Measurements from ENCODE around the gene MARCHF2.
A peak's percentile ranks its signal among the peaks of the same experiment; 100 is the strongest.

The MARCHF2 gene

DNA sequence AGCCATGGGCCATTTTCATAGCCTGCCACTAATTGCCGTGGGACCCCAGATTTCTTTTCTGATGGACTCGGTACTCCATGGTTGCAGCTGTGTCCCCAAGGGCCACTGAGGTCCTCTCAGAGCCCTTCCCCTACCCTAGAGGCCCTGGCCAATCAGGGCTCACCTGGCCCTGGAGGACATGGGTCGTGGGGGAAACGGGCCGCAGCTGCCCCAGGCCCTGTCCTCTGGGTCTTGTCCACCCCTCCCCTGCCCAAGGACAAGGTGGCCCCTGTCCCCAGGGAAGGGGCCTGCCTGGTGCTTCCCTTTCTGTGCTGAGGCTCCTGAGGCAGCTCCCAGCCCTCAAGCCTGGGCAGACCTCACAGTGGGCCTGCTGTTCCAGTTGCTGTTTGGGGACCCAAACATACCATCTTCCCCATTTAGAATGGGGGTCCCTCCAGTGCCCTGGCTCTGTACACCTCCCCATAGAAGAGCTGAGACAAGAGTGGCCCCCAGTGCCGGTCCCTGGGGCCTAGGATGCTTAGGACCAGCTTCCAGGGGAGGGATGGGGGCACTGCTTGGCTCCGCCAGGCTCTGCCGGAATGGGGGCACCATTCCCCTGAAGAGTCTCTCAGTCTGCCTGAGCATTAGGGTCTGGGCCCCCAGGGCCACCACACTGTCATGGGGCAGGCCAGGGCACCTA, 19.8 kb upstream of the MARCHF2 start:
- TF ChIP-seq SP1 (IDR thresholded peaks at IDR 0.05) (no peak), ELF4 (IDR thresholded peaks at IDR 0.05) (no peak), ARNT (IDR thresholded peaks at IDR 0.05) (no peak), BHLHE40 (IDR thresholded peaks at IDR 0.05; ENCODE audit: borderline replicate concordance) (no peak), FOXA1 (IDR thresholded peaks at IDR 0.05) (no peak), FOXK2 (IDR thresholded peaks at IDR 0.05) (no peak), L3MBTL2 (conservative IDR thresholded peaks at IDR 0.05) (no peak), LEF1 (IDR thresholded peaks at IDR 0.05; ENCODE audit: borderline replicate concordance) (no peak), NFRKB (IDR thresholded peaks at IDR 0.05) (no peak)
- POLR2A ChIA-PET, result no interaction called here
- no peak for DNase-seq (ENCODE audit: extremely low spot score)
- CTCF ChIA-PET, result no interaction called here

DNA sequence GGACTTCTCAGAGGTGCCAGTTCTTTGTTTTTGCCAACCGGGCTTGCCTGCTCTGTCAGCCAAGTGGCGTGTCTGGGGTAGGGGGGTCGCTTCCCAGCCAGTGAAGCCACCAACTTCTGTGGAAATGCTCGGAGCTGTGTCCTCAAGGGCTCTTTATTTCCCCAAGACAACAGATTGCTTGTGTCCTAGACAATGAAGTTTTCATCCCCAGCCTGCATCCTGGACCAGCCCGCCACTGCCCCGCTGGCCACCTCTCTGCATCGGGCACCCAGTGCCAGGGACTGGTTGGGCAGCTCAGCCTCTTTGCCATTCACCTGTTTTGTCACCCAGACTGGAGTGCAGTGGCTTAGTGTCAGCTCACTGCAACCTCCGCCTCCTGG, 19.2 kb upstream of the MARCHF2 start:
- TF ChIP-seq, protein P1, sequence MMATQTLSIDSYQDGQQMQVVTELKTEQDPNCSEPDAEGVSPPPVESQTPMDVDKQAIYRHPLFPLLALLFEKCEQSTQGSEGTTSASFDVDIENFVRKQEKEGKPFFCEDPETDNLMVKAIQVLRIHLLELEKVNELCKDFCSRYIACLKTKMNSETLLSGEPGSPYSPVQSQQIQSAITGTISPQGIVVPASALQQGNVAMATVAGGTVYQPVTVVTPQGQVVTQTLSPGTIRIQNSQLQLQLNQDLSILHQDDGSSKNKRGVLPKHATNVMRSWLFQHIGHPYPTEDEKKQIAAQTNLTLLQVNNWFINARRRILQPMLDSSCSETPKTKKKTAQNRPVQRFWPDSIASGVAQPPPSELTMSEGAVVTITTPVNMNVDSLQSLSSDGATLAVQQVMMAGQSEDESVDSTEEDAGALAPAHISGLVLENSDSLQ (IDR thresholded peaks at IDR 0.05), result no peak
- no peak for TF ChIP-seq ARNT (IDR thresholded peaks at IDR 0.05)
- TF ChIP-seq SP1 (IDR thresholded peaks at IDR 0.05), result no peak
- no peak for TF ChIP-seq ZNF384 (IDR thresholded peaks at IDR 0.05)
- no peak for TF ChIP-seq FOXK2 (IDR thresholded peaks at IDR 0.05)
- no peak for TF ChIP-seq LEF1 (IDR thresholded peaks at IDR 0.05; ENCODE audit: borderline replicate concordance)
- no peak for TF ChIP-seq BHLHE40 (IDR thresholded peaks at IDR 0.05; ENCODE audit: borderline replicate concordance)
- TF ChIP-seq HDGF (IDR thresholded peaks at IDR 0.05; ENCODE audit: borderline replicate concordance), result no peak
- no peak for TF ChIP-seq NFRKB (IDR thresholded peaks at IDR 0.05)
- no peak for TF ChIP-seq FOXM1 (IDR thresholded peaks at IDR 0.05; ENCODE audit: borderline replicate concordance)
- TF ChIP-seq TARDBP (IDR thresholded peaks at IDR 0.05), result no peak
- TF ChIP-seq FOXA1 (IDR thresholded peaks at IDR 0.05), result no peak
- TF ChIP-seq ELF4 (IDR thresholded peaks at IDR 0.05), result no peak
- TF ChIP-seq SUZ12 (IDR thresholded peaks at IDR 0.05), result no peak
- no peak for TF ChIP-seq CTBP1 (IDR thresholded peaks at IDR 0.05; ENCODE audit: borderline replicate concordance)
- POLR2A ChIA-PET, result no interaction called here
- CTCF ChIA-PET, result interaction anchor here (1.3 kb wide), 1 partner anchor 40 kb away, joined by 3 read pairs; no protein-coding TSS in a partner anchor
- no peak for DNase-seq (ENCODE audit: extremely low spot score)

DNA sequence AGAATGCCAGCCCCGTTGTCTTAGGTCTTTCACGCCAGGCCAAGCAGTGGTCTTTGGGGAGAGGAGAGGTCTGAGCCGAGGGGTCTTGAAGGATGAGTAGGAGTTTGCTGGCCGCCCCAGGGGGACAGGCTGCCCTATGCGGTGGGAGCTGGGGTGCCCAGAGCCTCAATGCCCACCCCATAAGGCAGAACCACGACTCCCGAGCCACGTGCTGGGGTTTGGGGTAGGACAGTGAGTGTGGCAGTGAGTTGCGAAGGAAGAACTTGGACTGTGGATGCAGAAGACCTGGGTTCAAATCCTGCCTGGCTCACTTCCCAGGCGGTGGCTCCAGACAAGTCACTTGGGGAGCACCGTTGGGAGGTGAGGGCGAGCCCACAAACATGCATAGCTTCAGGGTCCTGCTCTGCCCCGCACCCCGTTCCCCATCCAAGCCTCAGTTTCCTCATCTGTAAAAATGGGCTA, 17.5 kb upstream of the MARCHF2 start:
- no peak for TF ChIP-seq HDGF (IDR thresholded peaks at IDR 0.05; ENCODE audit: borderline replicate concordance)
- no peak for TF ChIP-seq TARDBP (IDR thresholded peaks at IDR 0.05)
- no peak for TF ChIP-seq ARNT (IDR thresholded peaks at IDR 0.05)
- no peak for TF ChIP-seq LEF1 (IDR thresholded peaks at IDR 0.05; ENCODE audit: borderline replicate concordance)
- TF ChIP-seq ZNF384 (IDR thresholded peaks at IDR 0.05), result no peak
- TF ChIP-seq ELF4 (IDR thresholded peaks at IDR 0.05), result no peak
- no peak for TF ChIP-seq L3MBTL2 (conservative IDR thresholded peaks at IDR 0.05)
- no peak for TF ChIP-seq CTBP1 (IDR thresholded peaks at IDR 0.05; ENCODE audit: borderline replicate concordance)
- TF ChIP-seq FOXK2 (IDR thresholded peaks at IDR 0.05), result no peak
- no peak for TF ChIP-seq SUZ12 (IDR thresholded peaks at IDR 0.05)
- no peak for TF ChIP-seq BHLHE40 (IDR thresholded peaks at IDR 0.05; ENCODE audit: borderline replicate concordance)
- TF ChIP-seq SP1 (IDR thresholded peaks at IDR 0.05), result no peak
- POLR2A ChIA-PET, result no interaction called here
- CTCF ChIA-PET, result interaction anchor here (0.8 to 1.0 kb wide), 2 partner anchors 14 to 41 kb away, joined by 3 to 8 read pairs; no protein-coding TSS in a partner anchor

DNA sequence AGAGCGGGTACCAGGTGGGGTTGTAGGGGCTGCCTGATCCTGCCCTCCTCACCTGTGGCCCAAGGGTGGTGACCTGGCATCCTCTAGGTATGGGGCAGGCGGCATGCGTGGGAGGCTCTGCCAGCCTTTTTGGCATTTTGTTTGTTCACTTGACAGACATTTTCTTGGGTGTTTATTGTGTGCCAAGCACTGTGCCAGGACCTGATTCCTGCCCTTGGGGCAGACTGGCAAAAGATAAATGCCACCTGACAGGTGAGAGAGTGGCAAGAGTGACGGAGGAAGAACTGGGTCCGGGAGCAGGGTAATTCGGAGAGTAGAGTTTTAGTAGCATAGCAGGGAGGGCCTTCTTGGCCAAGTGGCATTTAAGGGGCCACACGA, 16.9 kb upstream of the MARCHF2 start:
- ChIA-PET POLR2A (no interaction called here), CTCF (interaction anchor here (0.8 to 1.0 kb wide), 2 partner anchors 13 to 42 kb away, joined by 3 to 8 read pairs; no protein-coding TSS in a partner anchor)
- TF ChIP-seq LEF1 (IDR thresholded peaks at IDR 0.05; ENCODE audit: borderline replicate concordance) (no peak), BHLHE40 (IDR thresholded peaks at IDR 0.05; ENCODE audit: borderline replicate concordance) (no peak), ARNT (IDR thresholded peaks at IDR 0.05) (no peak), SUZ12 (IDR thresholded peaks at IDR 0.05) (no peak), ZNF384 (IDR thresholded peaks at IDR 0.05) (no peak), TARDBP (IDR thresholded peaks at IDR 0.05) (no peak), FOXK2 (IDR thresholded peaks at IDR 0.05) (no peak), L3MBTL2 (conservative IDR thresholded peaks at IDR 0.05) (no peak), NFRKB (IDR thresholded peaks at IDR 0.05) (no peak), ELF4 (IDR thresholded peaks at IDR 0.05) (no peak), FOXM1 (IDR thresholded peaks at IDR 0.05; ENCODE audit: borderline replicate concordance) (no peak), CTBP1 (IDR thresholded peaks at IDR 0.05; ENCODE audit: borderline replicate concordance) (no peak), HDGF (IDR thresholded peaks at IDR 0.05; ENCODE audit: borderline replicate concordance) (no peak), FOXA1 (IDR thresholded peaks at IDR 0.05) (no peak), SP1 (IDR thresholded peaks at IDR 0.05) (no peak)
- TF ChIP-seq, protein P1 (IDR thresholded peaks at IDR 0.05), result no peak
- DNase-seq (ENCODE audit: extremely low spot score), result no peak

More for the DNA sequence above, 17.5 kb upstream of the MARCHF2 start:
- DNase-seq (ENCODE audit: extremely low spot score), result no peak

DNA sequence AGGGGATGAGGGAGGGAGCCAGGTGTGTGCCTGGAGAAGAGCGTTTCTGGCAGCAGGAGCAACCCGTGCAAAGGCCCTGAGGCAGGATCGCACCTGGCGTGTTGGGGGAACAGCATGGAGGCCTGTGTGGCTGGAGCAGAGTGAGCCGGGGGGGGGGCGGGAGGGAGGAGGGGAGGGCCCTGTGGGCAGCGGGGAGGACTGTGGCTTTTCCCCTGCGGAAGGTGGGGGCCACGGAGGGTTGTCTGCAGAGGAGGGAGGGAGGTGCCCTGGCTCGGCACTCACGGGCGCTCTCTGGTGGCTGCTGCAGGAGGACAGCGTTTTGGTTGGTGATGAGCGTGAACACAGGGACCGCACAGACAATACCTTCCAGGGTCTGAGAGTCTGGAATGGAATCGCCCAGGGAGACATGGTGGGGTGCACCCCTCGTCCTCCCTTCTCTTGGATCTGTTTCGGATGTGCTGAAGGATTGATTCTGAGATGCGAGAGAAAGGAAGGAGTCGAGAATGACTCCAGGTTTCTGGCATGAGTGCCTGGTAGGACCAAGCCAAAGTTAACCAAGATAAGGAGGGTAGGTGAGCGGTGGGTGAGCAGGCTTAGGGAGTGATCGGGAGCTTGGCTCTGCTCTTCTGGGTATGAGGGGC, 16.4 kb upstream of the MARCHF2 start:
- peak; percentile 83 for DNase-seq (ENCODE audit: extremely low spot score)
- CTCF ChIA-PET, result interaction anchor here (0.8 to 1.0 kb wide), 3 partner anchors 43 to 49 kb away, joined by 4 to 8 read pairs (median 8); no protein-coding TSS in a partner anchor
- TF ChIP-seq, protein P1 (IDR thresholded peaks at IDR 0.05), result no peak
- no peak for TF ChIP-seq BHLHE40 (IDR thresholded peaks at IDR 0.05; ENCODE audit: borderline replicate concordance)
- TF ChIP-seq NFRKB (IDR thresholded peaks at IDR 0.05), result no peak
- TF ChIP-seq ARNT (IDR thresholded peaks at IDR 0.05), result no peak
- TF ChIP-seq CTBP1 (IDR thresholded peaks at IDR 0.05; ENCODE audit: borderline replicate concordance), result no peak
- no peak for TF ChIP-seq FOXA1 (IDR thresholded peaks at IDR 0.05)
- TF ChIP-seq SP1 (IDR thresholded peaks at IDR 0.05), result no peak
- no peak for TF ChIP-seq FOXM1 (IDR thresholded peaks at IDR 0.05; ENCODE audit: borderline replicate concordance)
- no peak for TF ChIP-seq HDGF (IDR thresholded peaks at IDR 0.05; ENCODE audit: borderline replicate concordance)
- no peak for TF ChIP-seq LEF1 (IDR thresholded peaks at IDR 0.05; ENCODE audit: borderline replicate concordance)
- no peak for TF ChIP-seq ELF4 (IDR thresholded peaks at IDR 0.05)
- TF ChIP-seq FOXK2 (IDR thresholded peaks at IDR 0.05), result no peak
- no peak for TF ChIP-seq SUZ12 (IDR thresholded peaks at IDR 0.05)
- no peak for TF ChIP-seq TARDBP (IDR thresholded peaks at IDR 0.05)
- POLR2A ChIA-PET, result no interaction called here
